Activated CD4-positive, alpha-beta T cell treated with anti-CD3 and anti-CD28 coated beads for 4 hours (primary cell): ENCODE measurements around the gene SESTD1.
"Not testable (repeated sequence)": the region's sequence is repeated elsewhere in the genome, so short reads cannot be mapped to it uniquely, and the experiment has no call there.

Experiments used
- DNase-seq, 2 donors: peaks; one replicate each; pipeline ENCODE4 v3.0.0-alpha.2; 2020

SESTD1 gene

GRCh38 chr2:179096090-179096489 is 168.5 kb downstream of the SESTD1 start:
- peak in 1 of 2 donors; percentile 3 for DNase-seq

DNA sequence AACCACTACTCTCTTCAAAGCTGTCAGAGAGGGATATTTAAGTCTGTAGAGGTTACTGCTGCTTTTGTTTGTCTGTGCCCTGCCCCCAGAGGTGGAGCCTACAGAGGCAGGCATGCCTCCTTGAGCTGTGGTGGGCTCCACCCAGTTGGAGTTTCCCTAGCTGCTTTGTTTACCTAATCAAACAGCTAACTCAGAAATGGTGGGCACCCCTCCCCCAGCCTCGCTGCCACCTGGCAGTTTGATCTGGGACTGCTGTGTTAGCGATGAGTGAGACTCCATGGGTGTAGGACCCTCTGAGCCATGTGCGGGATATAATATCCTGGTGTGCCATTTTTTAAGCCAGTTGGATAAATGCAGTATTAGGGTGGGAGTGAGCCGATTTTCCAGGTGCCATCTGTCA is 171.7 kb downstream of the SESTD1 start:
- not testable (repeated sequence) for DNase-seq

GRCh38 chr2:179082697-179083096 is 181.9 kb downstream of the SESTD1 start:
- DNase-seq, result no peak

DNA sequence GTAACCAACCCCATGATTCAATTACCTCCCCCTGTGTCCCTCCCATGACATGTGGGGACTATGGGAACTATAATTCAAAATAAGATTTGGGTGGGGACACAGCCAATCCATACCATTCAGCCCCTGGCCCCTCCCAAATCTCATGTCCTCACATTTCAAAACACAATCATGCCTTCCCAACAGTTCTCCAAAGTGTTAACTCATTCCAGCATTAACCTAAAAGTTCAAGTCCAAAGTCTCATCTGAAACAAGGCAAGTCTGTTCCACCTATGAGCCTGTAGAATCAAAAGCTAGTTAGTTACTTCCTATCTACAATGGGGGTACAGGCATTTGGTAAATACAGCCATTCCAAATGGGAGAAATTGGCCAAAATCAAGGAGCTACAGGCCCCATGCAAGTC is 182.7 kb downstream of the SESTD1 start:
- no peak for DNase-seq

DNA sequence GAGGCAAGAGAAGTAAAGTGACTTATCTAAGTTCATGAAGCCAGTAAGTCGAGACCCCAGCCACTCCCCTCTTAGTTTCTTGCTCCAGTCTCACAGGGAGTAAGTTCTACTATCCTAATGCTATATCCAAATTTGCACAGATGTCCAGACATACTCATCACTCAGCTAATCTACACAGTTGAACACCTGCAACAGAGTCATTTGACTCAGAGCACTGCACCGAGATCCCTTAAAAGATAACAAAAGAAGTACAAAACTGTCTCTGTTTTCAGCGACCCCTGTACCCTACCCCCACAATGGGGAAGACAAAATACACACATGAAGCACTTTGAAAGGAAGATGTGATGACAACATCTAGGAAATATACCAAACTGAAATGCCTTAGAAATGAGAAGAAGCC is 192.1 kb downstream of the SESTD1 start:
- DNase-seq, result no peak

DNA sequence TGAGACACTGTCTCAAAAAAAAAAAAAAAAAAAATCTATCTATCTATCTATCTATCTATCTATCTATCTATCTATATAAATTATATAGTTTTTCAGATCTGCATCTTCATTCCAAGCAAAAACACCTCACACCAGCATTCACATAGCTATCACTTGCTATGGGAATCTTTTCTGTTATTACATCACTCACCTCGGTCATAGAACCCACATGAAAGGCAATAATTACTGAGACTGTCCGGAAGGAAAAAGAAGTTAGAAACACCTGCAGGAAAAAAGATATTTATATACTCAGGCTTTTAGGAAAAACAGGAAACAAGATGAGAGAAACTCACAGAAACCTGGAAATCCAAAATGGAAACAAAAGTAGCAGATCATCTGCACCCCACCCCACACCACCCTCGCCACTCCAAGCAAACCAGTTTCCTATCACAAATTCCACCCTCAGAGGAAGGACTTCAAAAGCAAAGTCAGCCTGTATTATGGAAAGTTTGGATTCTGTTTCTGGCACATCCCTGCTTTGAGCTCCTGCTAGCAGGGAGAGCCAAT is 192.7 kb downstream of the SESTD1 start:
- no peak for DNase-seq

GRCh38 chr2:179070895-179071294 is 193.7 kb downstream of the SESTD1 start:
- DNase-seq, result no peak

GRCh38 chr2:179069685-179070084 is 194.9 kb downstream of the SESTD1 start:
- no peak for DNase-seq

DNA sequence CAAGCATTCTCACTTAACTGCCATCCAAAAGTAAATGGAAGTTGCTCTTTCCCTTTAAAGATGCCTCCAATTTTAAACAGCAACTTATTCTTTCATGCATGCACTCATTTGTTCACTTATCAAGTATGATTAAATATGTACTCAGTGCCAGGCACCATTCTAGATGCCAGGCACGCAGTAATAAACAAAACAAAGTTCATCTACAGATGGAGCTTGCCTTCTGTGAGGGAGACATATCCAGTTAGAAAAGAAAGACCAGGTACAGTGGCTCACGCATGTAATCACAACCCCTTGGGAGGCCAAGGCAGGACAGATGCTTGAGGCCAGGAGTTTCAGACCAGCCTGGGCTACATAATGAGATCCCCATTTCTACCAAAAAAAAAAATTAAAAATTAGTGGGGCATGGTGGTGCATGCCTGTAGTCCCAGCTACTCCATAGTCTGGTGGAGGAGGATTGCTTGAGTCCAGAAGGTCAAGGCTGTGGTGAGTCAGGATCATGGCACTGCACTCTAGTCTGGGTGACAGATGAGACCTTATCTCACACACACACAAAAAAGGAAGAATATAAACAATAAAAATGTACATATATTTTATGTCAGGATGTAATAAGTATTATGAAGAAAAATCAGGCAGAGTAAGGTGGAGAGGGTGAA is 195.5 kb downstream of the SESTD1 start:
- DNase-seq, result no peak

DNA sequence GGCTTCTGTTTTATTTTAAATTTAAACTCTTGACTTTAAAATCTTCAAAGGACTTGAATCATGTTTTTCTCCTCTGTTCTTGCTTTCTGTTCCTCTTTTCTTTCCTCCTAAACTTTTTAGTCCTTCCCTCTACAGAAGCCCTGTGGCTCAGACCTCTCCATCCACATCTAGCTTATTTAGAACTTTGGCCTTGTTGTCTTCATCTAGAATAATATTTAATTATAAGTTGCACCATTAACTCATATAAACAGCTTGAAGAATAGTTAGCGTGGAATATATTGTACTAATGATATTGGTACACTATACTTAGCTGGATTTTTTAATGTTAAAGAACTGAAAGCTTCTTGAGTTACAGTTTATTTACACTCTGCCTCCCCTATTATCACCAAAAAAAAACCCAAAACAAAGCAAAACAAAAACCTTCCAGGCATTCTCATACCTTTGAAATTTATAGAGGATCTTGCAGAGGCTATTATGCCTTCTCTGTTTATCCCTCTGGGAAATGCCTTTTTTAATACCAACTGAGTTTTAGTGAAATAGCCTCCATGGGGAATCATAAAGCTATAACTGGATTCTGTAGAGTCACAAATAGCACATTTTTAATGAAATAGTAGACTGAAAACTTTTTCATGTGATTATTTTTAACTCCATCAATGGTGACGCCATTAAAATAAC is 205.5 kb downstream of the SESTD1 start:
- no peak for DNase-seq

- no peak for DNase-seq
Measured at GRCh38 chr2:179057737-179058136, 206.9 kb downstream of the SESTD1 start.

DNA sequence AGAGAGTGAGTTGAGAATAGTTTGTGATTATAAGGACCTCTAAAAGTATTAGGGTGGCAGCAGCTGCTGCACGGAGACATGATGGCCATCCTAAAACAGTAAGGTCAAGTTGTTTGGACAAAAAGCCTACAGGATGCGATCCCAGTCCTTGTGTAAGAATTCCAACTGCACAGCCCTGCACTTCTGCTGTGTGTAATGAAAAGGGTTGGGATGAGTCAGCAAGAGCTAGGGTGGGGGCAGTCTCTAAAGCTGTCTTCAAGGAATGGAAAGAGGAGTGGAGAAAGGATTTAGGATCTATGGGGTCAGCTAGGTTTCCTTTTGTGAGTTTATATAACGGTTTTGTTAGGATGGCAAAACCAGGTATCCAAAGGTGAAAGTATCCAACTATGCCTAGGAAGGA is 211.1 kb downstream of the SESTD1 start:
- DNase-seq, result not testable (repeated sequence)
